ENCODE data around the gene G3BP1. TPM values are rescaled to one million over a fixed set of nuclear protein-coding genes. Genes with fewer than 3 reads are reported as not detected.
A peak's percentile ranks its signal among the peaks of the same experiment; 100 is the strongest.

G3BP1 gene
- total RNA-seq, 1 donor from 2014 or later, result 184 TPM

DNA sequence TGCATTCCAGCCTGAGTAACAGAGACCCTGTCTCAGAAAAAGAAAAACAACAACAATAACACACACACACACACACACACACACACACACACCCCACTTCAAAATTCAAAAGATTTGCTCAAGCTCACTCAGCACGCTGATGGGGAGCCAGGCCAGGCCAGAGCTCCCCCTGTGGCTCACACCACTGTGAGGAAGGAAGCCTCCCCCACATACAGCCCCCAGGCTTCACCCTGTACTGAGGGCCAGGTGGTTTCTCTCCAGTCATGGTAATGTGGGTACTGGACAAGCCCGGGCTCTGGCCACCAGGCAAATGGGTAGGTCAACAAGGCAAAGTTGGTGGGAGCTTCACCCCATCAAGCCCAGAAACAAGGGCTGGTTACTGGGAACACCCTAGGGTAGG, 32.4 kb upstream of the G3BP1 start:
- Mint-ChIP-seq H3K27me3 (ENCODE audit: unreplicated experiment) (no peaks in the 10 kb centered on the region), H3K27ac (ENCODE audit: unreplicated experiment) (peak overlapping the region; percentile 96), H3K4me1 (ENCODE audit: unreplicated experiment) (peaks cover 53% of the 10 kb centered on the region), H3K36me3 (ENCODE audit: unreplicated experiment) (peaks cover 9% of the 10 kb centered on the region), H3K4me3 (ENCODE audit: unreplicated experiment) (peak overlapping the region; percentile 49), H3K9me3 (ENCODE audit: unreplicated experiment) (no peaks in the 10 kb centered on the region)
- TF ChIP-seq, protein P1, sequence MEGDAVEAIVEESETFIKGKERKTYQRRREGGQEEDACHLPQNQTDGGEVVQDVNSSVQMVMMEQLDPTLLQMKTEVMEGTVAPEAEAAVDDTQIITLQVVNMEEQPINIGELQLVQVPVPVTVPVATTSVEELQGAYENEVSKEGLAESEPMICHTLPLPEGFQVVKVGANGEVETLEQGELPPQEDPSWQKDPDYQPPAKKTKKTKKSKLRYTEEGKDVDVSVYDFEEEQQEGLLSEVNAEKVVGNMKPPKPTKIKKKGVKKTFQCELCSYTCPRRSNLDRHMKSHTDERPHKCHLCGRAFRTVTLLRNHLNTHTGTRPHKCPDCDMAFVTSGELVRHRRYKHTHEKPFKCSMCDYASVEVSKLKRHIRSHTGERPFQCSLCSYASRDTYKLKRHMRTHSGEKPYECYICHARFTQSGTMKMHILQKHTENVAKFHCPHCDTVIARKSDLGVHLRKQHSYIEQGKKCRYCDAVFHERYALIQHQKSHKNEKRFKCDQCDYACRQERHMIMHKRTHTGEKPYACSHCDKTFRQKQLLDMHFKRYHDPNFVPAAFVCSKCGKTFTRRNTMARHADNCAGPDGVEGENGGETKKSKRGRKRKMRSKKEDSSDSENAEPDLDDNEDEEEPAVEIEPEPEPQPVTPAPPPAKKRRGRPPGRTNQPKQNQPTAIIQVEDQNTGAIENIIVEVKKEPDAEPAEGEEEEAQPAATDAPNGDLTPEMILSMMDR (IDR thresholded peaks at IDR 0.05), result no peak
- DNase-seq (ENCODE audit: extremely low spot score, unreplicated experiment), result no peak

DNA sequence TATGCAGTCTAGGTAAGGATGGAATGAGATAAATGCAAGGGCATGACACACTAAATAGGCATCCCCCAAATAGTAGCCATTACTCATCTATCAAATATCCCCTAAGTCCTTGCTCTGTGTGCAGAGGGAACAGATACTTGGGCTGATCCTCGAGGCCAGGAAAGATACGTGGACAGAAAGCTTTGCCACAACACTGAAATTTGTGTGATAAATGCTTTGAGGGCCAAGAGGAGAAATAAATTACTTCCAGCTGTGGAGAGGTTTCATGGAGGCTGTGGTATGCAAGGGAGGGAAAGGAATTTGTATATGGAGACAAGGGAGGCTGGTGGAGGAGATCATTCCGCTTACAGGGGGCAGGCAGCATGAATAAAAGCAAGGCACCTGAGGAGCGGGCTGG, 31.8 kb upstream of the G3BP1 start:
- H3K27ac Mint-ChIP-seq (ENCODE audit: unreplicated experiment), result peak overlapping the region; percentile 96
- TF ChIP-seq, protein P1 (IDR thresholded peaks at IDR 0.05), result no peak

DNA sequence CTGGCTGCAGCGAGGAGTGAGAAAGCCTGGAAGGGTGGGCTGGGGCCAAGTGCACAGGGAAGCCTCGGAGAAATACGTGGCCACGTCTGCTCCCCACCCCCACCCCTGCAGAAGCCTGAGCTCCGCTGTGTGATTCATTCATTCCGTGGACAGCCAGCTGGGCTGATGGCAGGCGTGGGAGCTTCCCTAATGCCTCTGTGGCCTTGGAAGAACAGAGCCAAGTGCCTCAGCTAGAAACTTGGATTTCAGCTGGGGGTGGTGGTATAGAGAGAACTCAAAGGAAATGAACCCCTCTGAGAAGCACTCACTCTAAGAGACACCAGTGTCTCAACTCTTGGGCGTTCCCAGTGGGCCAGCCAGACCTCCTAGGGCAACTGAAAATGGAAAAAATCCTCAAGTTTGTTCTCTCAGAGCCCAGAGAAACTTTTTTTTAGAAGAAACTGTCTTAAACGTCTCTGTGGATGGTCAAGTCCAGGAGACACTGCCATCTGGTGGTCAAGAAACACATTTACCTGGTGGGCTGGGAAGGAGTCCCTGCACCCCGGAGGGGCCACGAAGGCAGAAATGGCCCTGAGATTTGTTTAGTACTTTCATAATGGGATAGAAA, 31.3 kb upstream of the G3BP1 start:
- H3K27me3 Mint-ChIP-seq (ENCODE audit: unreplicated experiment), result no peaks in the 10 kb centered on the region
- H3K9me3 Mint-ChIP-seq (ENCODE audit: unreplicated experiment), result no peaks in the 10 kb centered on the region
- TF ChIP-seq, protein P1 (IDR thresholded peaks at IDR 0.05), result peak; percentile 98
- H3K36me3 Mint-ChIP-seq (ENCODE audit: unreplicated experiment), result peaks cover 9% of the 10 kb centered on the region
- peak overlapping the region; percentile 55 for H3K4me3 Mint-ChIP-seq (ENCODE audit: unreplicated experiment)
- peaks cover 61% of the 10 kb centered on the region for H3K4me1 Mint-ChIP-seq (ENCODE audit: unreplicated experiment)
- peak; percentile 90 for DNase-seq (ENCODE audit: extremely low spot score, unreplicated experiment)
- peak overlapping the region; percentile 96 for H3K27ac Mint-ChIP-seq (ENCODE audit: unreplicated experiment)

More for the DNA sequence above, 31.8 kb upstream of the G3BP1 start:
- H3K4me1 Mint-ChIP-seq (ENCODE audit: unreplicated experiment), result peaks cover 56% of the 10 kb centered on the region
- H3K4me3 Mint-ChIP-seq (ENCODE audit: unreplicated experiment), result peak overlapping the region; percentile 49
- no peaks in the 10 kb centered on the region for H3K9me3 Mint-ChIP-seq (ENCODE audit: unreplicated experiment)
- H3K27me3 Mint-ChIP-seq (ENCODE audit: unreplicated experiment), result no peaks in the 10 kb centered on the region
- H3K36me3 Mint-ChIP-seq (ENCODE audit: unreplicated experiment), result peaks cover 9% of the 10 kb centered on the region
- DNase-seq (ENCODE audit: extremely low spot score, unreplicated experiment), result no peak

DNA sequence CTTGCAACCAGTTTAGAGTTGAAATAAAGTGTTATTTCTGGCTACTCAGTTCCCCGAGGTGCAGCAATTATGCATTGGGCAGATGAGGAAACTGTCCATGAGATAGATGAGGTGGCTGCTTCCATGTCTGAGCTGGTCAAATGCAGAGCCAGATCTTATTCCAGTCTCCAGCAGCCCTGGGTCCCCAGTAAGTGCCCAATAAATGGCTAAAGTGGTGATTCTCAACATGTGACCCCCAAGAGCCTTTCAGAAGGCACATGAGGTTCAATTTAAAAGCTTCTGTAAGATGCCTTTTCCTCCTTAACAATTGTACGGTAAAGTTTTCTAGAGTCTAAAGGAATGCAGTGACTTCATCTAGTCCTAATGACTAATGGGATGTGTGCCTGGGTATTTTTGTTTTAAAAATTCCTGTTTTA, 30.8 kb upstream of the G3BP1 start:
- Mint-ChIP-seq H3K9me3 (ENCODE audit: unreplicated experiment) (no peaks in the 10 kb centered on the region), H3K4me1 (ENCODE audit: unreplicated experiment) (peaks cover 65% of the 10 kb centered on the region), H3K27me3 (ENCODE audit: unreplicated experiment) (no peaks in the 10 kb centered on the region), H3K4me3 (ENCODE audit: unreplicated experiment) (peak overlapping the region; percentile 55), H3K36me3 (ENCODE audit: unreplicated experiment) (peaks cover 9% of the 10 kb centered on the region), H3K27ac (ENCODE audit: unreplicated experiment) (peak overlapping the region; percentile 96)
- no peak for DNase-seq (ENCODE audit: extremely low spot score, unreplicated experiment)
- TF ChIP-seq, protein P1 (IDR thresholded peaks at IDR 0.05), result peak; percentile 11

DNA sequence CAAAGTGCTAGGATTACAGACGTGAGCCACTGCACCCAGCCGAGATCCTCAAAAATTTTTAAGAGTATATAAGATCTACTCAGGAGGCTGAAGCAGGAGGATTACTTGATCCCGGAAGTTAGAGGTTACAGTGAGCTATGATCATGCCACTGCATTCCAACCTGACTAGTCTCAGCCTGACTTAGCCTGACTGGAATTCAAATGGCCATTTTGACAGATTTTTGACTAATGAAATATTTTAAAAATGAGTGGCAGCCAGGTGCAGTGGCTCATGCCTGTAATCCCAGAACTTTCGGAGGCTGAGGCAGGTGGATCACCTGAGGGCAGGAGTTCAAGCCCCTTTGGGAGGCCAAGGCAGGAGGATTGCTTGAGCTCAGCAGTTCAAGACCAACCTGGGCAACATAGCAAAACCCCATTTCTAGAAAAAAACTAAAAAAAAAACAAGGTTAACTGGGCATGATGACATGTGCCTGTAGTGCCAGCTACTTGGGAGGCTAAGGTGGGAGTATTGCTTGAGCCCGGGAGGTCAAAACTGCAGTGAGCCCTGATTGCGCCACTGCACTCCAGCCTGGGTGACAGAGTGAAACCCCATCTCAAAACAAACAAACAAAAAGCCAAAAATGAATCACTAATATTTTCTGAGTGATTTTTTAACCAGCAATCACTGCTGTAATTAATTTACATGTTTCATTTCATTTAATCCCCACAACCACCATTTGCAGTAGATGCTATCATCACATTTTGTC, 29.9 kb upstream of the G3BP1 start:
- no peaks in the 10 kb centered on the region for H3K27me3 Mint-ChIP-seq (ENCODE audit: unreplicated experiment)
- TF ChIP-seq, protein P1 (IDR thresholded peaks at IDR 0.05), result no peak
- peaks cover 9% of the 10 kb centered on the region for H3K36me3 Mint-ChIP-seq (ENCODE audit: unreplicated experiment)
- peak overlapping the region; percentile 96 for H3K27ac Mint-ChIP-seq (ENCODE audit: unreplicated experiment)
- H3K9me3 Mint-ChIP-seq (ENCODE audit: unreplicated experiment), result no peaks in the 10 kb centered on the region
- DNase-seq (ENCODE audit: extremely low spot score, unreplicated experiment), result no peak
- peaks cover 67% of the 10 kb centered on the region for H3K4me1 Mint-ChIP-seq (ENCODE audit: unreplicated experiment)
- no peak overlapping the region for H3K4me3 Mint-ChIP-seq (ENCODE audit: unreplicated experiment)
